H1 (cell line): ENCODE data around the gene RNF32. TPM values are rescaled to one million over a fixed set of nuclear protein-coding genes. Genes with fewer than 3 reads are reported as not detected.

ENCODE experiments used
- BRCA1 ChIP-seq: IDR thresholded peaks from 2 replicates; pipeline ENCODE4 v1.6.1; 2012; ENCODE audit warnings: low read depth, low read length, improper control_type of control experiment
- CHD7 ChIP-seq: fragments of 300-600 bp; sonication (generic); IDR thresholded peaks from 2 replicates; pipeline ENCODE4 v1.7.1; 2012; ENCODE audit warnings: low read length, moderate library complexity, mild to moderate bottlenecking, inconsistent platforms; ENCODE audit not compliant: insufficient replicate concordance
- E2F6 ChIP-seq: IDR thresholded peaks from 2 replicates; pipeline ENCODE4 v1.6.1; 2012; ENCODE audit warnings: inconsistent platforms
- EGR1 ChIP-seq: IDR thresholded peaks from 2 replicates; pipeline ENCODE4 v1.6.1; 2011; ENCODE audit warnings: low read depth, low read length, borderline replicate concordance
- EP300 ChIP-seq, 2 experiments: IDR thresholded peaks; 1 replicate in 1 of 2; 2 replicates in 1 of 2; pipeline ENCODE4 v1.6.1; 2011 to 2012; ENCODE audit warnings: low read depth in 2 of 2, low read length in 2 of 2, mild to moderate bottlenecking in 2 of 2, borderline replicate concordance in 1 of 2, inconsistent platforms in 1 of 2, moderate library complexity in 1 of 2
- HDAC6 ChIP-seq: IDR thresholded peaks from one replicate; pipeline ENCODE4 v1.7.1; 2012; ENCODE audit warnings: low read depth, mild to moderate bottlenecking, inconsistent platforms, low read length, moderate library complexity
- MAFK ChIP-seq: IDR thresholded peaks from 2 replicates; pipeline ENCODE4 v1.6.1; 2012; ENCODE audit warnings: low read depth, mild to moderate bottlenecking, improper control_type of control experiment, low read length
- RBBP5 ChIP-seq: IDR thresholded peaks from 2 replicates; pipeline ENCODE4 v1.7.1; 2012; ENCODE audit warnings: low read depth, mild to moderate bottlenecking, inconsistent platforms, low read length, moderate library complexity, borderline replicate concordance
- SUZ12 ChIP-seq: fragments of 200-600 bp; sonication (generic); IDR thresholded peaks from 2 replicates; pipeline ENCODE4 v1.6.1; 2012; ENCODE audit warnings: mild to moderate bottlenecking, inconsistent platforms, low read length, moderate library complexity, mixed read lengths
- polyA plus RNA-seq, 7 experiments: library from polyadenylated mRNA; depleted of rRNA in 3 of 7; stranded (reverse) in 5 of 7; unstranded in 2 of 7; fragments of >200 nt in 5 of 7; fragments of 200-250 nt in 2 of 7; gene quantifications; 1 replicate in 5 of 7; 2 replicates in 1 of 7; 4 replicates in 1 of 7; pipeline versions ENCODE4 v1.2.1 to v1.2.3, GENCODE V29; 2011 to 2013; ENCODE audit warnings: missing spikeins in 2 of 7, mixed read lengths in 2 of 7
- total RNA-seq: library from RNA; stranded (reverse); fragmentation: NEBNext Ultra II Directional; extraction: Animal tissue kit (Norgen Biotek cat#: 25700); gene quantifications from 2 replicates; pipeline ENCODE4 v1.2.1, GENCODE V29; 2021

The RNF32 gene
- total and polyA plus RNA-seq, 2 of the 8 experiments (the other 6 are each of a cell fraction or from before 2014, with no cell fraction given): 0.48 to 1.2 TPM

GRCh38 chr7:156625580-156625979 is 15.0 kb upstream of the RNF32 start (continued):
- TF ChIP-seq CHD7: no peak
- TF ChIP-seq SUZ12: no peak
- no peak for TF ChIP-seq EGR1
- TF ChIP-seq RBBP5: no peak
- no peak for TF ChIP-seq BRCA1
- no peak for TF ChIP-seq EP300 (IDR thresholded peaks at IDR 0.05; ENCODE audit: borderline replicate concordance in 1 of 2, low read depth in 2 of 2, low read length in 2 of 2)
- TF ChIP-seq E2F6: no peak
- TF ChIP-seq HDAC6: no peak
- TF ChIP-seq MAFK: no peak
